ENCODE data around the gene AAGAB. TPM values are rescaled to one million over a fixed set of nuclear protein-coding genes. Genes with fewer than 3 reads are reported as not detected.

AAGAB gene
- total RNA-seq, 1 experiment from 2014 or later, result 56.5 TPM

DNA sequence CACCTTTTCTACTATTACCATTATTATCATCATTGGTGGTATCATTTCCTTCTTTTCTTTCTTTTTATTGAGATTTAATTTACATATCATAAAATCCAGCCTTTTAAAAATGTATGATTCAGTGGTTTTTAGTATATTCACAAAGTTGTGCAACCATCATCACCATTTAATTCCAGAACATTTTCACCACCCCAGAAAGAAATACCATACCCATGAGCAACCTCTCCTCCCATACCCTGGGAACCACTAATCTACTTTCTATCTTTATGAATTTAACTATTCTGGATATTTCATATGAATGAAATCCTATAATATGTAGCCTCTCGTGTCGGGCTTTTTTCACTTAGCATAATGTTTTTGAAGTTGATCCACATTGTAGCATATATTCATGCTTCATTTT lies 29.1 kb downstream of the AAGAB start:
- no peaks in the 10 kb centered on the region for H3K9me2 ChIP-seq (ENCODE audit: insufficient read depth)
- ChIA-PET CTCF (no interaction called here), POLR2A (ENCODE audit: unreplicated experiment) (no interaction called here)
- TF ChIP-seq, protein P1, sequence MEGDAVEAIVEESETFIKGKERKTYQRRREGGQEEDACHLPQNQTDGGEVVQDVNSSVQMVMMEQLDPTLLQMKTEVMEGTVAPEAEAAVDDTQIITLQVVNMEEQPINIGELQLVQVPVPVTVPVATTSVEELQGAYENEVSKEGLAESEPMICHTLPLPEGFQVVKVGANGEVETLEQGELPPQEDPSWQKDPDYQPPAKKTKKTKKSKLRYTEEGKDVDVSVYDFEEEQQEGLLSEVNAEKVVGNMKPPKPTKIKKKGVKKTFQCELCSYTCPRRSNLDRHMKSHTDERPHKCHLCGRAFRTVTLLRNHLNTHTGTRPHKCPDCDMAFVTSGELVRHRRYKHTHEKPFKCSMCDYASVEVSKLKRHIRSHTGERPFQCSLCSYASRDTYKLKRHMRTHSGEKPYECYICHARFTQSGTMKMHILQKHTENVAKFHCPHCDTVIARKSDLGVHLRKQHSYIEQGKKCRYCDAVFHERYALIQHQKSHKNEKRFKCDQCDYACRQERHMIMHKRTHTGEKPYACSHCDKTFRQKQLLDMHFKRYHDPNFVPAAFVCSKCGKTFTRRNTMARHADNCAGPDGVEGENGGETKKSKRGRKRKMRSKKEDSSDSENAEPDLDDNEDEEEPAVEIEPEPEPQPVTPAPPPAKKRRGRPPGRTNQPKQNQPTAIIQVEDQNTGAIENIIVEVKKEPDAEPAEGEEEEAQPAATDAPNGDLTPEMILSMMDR (conservative IDR thresholded peaks at IDR 0.05), result no peak
- TF ChIP-seq EZH2 (IDR thresholded peaks at IDR 0.05; ENCODE audit: low read depth), result no peak
- no peaks in the 10 kb centered on the region for H3K9me3 ChIP-seq (ENCODE audit: insufficient read depth, low read depth)
- no peak for DNase-seq
- intact Hi-C loops (cut with micrococcal nuclease; ENCODE audit: unreplicated experiment), result no loop called here
- no peak overlapping the region for H3K4me3 ChIP-seq
- BruUV-seq (replicated peaks), result no TSS peak
- H3K79me2 ChIP-seq (ENCODE audit: low read depth), result no peaks in the 10 kb centered on the region
- no peak overlapping the region for H3K27ac ChIP-seq
- H3K36me3 ChIP-seq (ENCODE audit: low read depth), result no peaks in the 10 kb centered on the region
- no peak overlapping the region for H3K4me2 ChIP-seq
- H4K20me1 ChIP-seq (ENCODE audit: insufficient read depth), result no peaks in the 10 kb centered on the region
- H3K4me1 ChIP-seq (replicated peaks; ENCODE audit: insufficient read depth), result no peaks in the 10 kb centered on the region
- no peaks in the 10 kb centered on the region for H3K27me3 ChIP-seq (ENCODE audit: insufficient read depth, low read depth)
- no peak overlapping the region for H2AFZ ChIP-seq
- no peaks in the 10 kb centered on the region for H3F3A ChIP-seq (ENCODE audit: insufficient read depth, low read depth)

DNA sequence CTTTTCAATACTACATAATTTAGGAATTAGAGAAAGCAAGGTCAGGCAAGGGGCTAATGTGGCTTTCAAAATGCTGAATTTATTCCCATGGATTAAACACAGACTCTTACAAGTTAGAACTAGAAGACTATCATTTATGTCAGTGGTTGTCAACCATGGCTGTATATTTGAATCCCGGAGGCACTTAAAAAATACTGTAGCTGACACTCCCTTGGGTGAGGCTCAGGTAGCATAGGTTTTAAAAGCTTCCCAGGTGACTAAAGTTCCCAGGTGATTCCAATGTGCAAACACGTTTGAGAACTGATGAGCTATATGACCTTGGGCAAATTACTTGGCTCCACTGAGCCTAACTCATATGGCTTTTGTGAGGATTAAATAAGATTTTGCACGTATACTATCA lies 29.6 kb downstream of the AAGAB start:
- POLR2A ChIA-PET (ENCODE audit: unreplicated experiment), result no interaction called here

DNA sequence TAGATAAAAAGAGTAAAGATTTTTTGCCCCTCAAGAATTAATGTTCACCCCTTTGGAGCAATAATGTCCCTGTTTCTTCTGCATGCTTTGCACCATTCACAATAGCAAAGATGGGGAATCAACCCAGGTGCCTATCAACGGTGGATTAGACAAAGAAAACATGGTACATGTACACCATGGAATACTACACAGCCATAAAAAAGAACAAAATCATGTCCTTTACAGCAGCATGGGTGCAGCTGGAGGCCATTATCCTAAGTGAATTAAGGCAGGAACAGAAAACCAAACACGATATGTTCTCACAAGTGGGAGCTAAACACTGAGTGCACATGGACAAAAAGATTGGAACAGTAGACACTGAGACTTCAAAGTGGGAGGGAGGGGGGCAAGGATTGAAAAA lies 35.2 kb downstream of the AAGAB start:
- no peaks in the 10 kb centered on the region for H3K9me2 ChIP-seq (ENCODE audit: insufficient read depth)
- CTCF ChIA-PET, result no interaction called here
- no peak overlapping the region for H3K27ac ChIP-seq
- H3K4me2 ChIP-seq, result no peak overlapping the region
- no peak overlapping the region for H3K4me3 ChIP-seq
- no peak overlapping the region for H2AFZ ChIP-seq
- no peak for DNase-seq
- H3F3A ChIP-seq (ENCODE audit: insufficient read depth, low read depth), result no peaks in the 10 kb centered on the region
- no peaks in the 10 kb centered on the region for H3K4me1 ChIP-seq (replicated peaks; ENCODE audit: insufficient read depth)
- 0 out of 2 replicates have a peak, but pooled peaks cover 5% of the 10 kb centered on the region for H3K79me2 ChIP-seq (ENCODE audit: low read depth)
- no peaks in the 10 kb centered on the region; the same call in 1 of the 2 replicates for H4K20me1 ChIP-seq (ENCODE audit: insufficient read depth)
- POLR2A ChIA-PET (ENCODE audit: unreplicated experiment), result interaction anchor here (0.6 kb wide), 1 partner anchor 303 kb away, joined by 4 read pairs; no protein-coding TSS in a partner anchor
- no peaks in the 10 kb centered on the region for H3K9me3 ChIP-seq (ENCODE audit: insufficient read depth, low read depth)
- H3K27me3 ChIP-seq (ENCODE audit: insufficient read depth, low read depth), result no peaks in the 10 kb centered on the region
- H3K36me3 ChIP-seq (ENCODE audit: low read depth), result no peaks in the 10 kb centered on the region
- TF ChIP-seq EZH2 (IDR thresholded peaks at IDR 0.05; ENCODE audit: low read depth), result no peak
- TF ChIP-seq, protein P1 (conservative IDR thresholded peaks at IDR 0.05), result no peak
- BruUV-seq (replicated peaks), result no TSS peak
- intact Hi-C loops (cut with micrococcal nuclease; ENCODE audit: unreplicated experiment), result no loop called here

More for the DNA sequence above, 29.6 kb downstream of the AAGAB start:
- no peaks in the 10 kb centered on the region for H3K36me3 ChIP-seq (ENCODE audit: low read depth)
- no peaks in the 10 kb centered on the region for H3K79me2 ChIP-seq (ENCODE audit: low read depth)
- no peaks in the 10 kb centered on the region for H3K4me1 ChIP-seq (replicated peaks; ENCODE audit: insufficient read depth)
- H4K20me1 ChIP-seq (ENCODE audit: insufficient read depth), result no peaks in the 10 kb centered on the region
- no TSS peak for BruUV-seq (replicated peaks)
- H3K27me3 ChIP-seq (ENCODE audit: insufficient read depth, low read depth), result no peaks in the 10 kb centered on the region
- CTCF ChIA-PET, result no interaction called here
- H3K9me3 ChIP-seq (ENCODE audit: insufficient read depth, low read depth), result no peaks in the 10 kb centered on the region
- no peak overlapping the region for H3K4me3 ChIP-seq
- H3K4me2 ChIP-seq, result no peak overlapping the region
- no peak overlapping the region for H3K27ac ChIP-seq
- H3K9me2 ChIP-seq (ENCODE audit: insufficient read depth), result no peaks in the 10 kb centered on the region
- intact Hi-C loops (cut with micrococcal nuclease; ENCODE audit: unreplicated experiment), result no loop called here
- no peaks in the 10 kb centered on the region for H3F3A ChIP-seq (ENCODE audit: insufficient read depth, low read depth)
- no peak for DNase-seq
- TF ChIP-seq, protein P1 (conservative IDR thresholded peaks at IDR 0.05), result no peak
- no peak for TF ChIP-seq EZH2 (IDR thresholded peaks at IDR 0.05; ENCODE audit: low read depth)
- no peak overlapping the region for H2AFZ ChIP-seq

Data from PC-9 (cell line).